ENCODE measurements around the gene SOWAHA.

DNA sequence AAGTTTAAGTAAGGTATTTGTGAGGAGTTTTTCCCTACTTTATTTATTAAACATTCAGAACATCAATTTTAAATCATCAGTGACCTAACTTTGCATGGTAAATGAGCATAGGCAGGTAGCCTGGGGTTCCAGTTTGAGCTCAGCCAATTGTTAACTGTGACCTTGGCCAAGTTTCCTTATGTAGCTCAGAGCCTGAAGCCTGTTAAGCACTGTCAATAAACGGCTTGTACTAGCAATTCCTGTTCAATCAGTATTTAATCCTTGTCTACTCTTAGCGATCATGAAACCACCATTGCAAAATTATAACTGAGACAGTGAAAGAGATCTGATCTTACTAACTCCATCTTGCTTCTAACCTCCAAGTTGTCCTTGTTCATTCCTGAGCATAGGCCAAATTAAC, 4.7 kb upstream of the SOWAHA start:
- TF ChIP-seq YY1 (IDR thresholded peaks at IDR 0.05; ENCODE audit: low read depth, low read length) = no peak
- no peak for TF ChIP-seq SRF (IDR thresholded peaks at IDR 0.05; ENCODE audit: low read depth, low read length)
- TF ChIP-seq, protein P1, sequence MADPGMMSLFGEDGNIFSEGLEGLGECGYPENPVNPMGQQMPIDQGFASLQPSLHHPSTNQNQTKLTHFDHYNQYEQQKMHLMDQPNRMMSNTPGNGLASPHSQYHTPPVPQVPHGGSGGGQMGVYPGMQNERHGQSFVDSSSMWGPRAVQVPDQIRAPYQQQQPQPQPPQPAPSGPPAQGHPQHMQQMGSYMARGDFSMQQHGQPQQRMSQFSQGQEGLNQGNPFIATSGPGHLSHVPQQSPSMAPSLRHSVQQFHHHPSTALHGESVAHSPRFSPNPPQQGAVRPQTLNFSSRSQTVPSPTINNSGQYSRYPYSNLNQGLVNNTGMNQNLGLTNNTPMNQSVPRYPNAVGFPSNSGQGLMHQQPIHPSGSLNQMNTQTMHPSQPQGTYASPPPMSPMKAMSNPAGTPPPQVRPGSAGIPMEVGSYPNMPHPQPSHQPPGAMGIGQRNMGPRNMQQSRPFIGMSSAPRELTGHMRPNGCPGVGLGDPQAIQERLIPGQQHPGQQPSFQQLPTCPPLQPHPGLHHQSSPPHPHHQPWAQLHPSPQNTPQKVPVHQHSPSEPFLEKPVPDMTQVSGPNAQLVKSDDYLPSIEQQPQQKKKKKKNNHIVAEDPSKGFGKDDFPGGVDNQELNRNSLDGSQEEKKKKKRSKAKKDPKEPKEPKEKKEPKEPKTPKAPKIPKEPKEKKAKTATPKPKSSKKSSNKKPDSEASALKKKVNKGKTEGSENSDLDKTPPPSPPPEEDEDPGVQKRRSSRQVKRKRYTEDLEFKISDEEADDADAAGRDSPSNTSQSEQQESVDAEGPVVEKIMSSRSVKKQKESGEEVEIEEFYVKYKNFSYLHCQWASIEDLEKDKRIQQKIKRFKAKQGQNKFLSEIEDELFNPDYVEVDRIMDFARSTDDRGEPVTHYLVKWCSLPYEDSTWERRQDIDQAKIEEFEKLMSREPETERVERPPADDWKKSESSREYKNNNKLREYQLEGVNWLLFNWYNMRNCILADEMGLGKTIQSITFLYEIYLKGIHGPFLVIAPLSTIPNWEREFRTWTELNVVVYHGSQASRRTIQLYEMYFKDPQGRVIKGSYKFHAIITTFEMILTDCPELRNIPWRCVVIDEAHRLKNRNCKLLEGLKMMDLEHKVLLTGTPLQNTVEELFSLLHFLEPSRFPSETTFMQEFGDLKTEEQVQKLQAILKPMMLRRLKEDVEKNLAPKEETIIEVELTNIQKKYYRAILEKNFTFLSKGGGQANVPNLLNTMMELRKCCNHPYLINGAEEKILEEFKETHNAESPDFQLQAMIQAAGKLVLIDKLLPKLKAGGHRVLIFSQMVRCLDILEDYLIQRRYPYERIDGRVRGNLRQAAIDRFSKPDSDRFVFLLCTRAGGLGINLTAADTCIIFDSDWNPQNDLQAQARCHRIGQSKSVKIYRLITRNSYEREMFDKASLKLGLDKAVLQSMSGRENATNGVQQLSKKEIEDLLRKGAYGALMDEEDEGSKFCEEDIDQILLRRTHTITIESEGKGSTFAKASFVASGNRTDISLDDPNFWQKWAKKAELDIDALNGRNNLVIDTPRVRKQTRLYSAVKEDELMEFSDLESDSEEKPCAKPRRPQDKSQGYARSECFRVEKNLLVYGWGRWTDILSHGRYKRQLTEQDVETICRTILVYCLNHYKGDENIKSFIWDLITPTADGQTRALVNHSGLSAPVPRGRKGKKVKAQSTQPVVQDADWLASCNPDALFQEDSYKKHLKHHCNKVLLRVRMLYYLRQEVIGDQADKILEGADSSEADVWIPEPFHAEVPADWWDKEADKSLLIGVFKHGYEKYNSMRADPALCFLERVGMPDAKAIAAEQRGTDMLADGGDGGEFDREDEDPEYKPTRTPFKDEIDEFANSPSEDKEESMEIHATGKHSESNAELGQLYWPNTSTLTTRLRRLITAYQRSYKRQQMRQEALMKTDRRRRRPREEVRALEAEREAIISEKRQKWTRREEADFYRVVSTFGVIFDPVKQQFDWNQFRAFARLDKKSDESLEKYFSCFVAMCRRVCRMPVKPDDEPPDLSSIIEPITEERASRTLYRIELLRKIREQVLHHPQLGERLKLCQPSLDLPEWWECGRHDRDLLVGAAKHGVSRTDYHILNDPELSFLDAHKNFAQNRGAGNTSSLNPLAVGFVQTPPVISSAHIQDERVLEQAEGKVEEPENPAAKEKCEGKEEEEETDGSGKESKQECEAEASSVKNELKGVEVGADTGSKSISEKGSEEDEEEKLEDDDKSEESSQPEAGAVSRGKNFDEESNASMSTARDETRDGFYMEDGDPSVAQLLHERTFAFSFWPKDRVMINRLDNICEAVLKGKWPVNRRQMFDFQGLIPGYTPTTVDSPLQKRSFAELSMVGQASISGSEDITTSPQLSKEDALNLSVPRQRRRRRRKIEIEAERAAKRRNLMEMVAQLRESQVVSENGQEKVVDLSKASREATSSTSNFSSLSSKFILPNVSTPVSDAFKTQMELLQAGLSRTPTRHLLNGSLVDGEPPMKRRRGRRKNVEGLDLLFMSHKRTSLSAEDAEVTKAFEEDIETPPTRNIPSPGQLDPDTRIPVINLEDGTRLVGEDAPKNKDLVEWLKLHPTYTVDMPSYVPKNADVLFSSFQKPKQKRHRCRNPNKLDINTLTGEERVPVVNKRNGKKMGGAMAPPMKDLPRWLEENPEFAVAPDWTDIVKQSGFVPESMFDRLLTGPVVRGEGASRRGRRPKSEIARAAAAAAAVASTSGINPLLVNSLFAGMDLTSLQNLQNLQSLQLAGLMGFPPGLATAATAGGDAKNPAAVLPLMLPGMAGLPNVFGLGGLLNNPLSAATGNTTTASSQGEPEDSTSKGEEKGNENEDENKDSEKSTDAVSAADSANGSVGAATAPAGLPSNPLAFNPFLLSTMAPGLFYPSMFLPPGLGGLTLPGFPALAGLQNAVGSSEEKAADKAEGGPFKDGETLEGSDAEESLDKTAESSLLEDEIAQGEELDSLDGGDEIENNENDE (IDR thresholded peaks at IDR 0.05; ENCODE audit: insufficient replicate concordance, low read length) = no peak
- TF ChIP-seq, protein P2, sequence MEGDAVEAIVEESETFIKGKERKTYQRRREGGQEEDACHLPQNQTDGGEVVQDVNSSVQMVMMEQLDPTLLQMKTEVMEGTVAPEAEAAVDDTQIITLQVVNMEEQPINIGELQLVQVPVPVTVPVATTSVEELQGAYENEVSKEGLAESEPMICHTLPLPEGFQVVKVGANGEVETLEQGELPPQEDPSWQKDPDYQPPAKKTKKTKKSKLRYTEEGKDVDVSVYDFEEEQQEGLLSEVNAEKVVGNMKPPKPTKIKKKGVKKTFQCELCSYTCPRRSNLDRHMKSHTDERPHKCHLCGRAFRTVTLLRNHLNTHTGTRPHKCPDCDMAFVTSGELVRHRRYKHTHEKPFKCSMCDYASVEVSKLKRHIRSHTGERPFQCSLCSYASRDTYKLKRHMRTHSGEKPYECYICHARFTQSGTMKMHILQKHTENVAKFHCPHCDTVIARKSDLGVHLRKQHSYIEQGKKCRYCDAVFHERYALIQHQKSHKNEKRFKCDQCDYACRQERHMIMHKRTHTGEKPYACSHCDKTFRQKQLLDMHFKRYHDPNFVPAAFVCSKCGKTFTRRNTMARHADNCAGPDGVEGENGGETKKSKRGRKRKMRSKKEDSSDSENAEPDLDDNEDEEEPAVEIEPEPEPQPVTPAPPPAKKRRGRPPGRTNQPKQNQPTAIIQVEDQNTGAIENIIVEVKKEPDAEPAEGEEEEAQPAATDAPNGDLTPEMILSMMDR (IDR thresholded peaks at IDR 0.05; ENCODE audit: control extremely low read depth in 1 of 3, insufficient read depth in 1 of 3, low read depth in 1 of 3, low read length in 3 of 3) = no peak
- TF ChIP-seq POLR2AphosphoS5 (IDR thresholded peaks at IDR 0.05; ENCODE audit: low read depth, low read length) = no peak
- no peak for TF ChIP-seq SP1 (IDR thresholded peaks at IDR 0.05; ENCODE audit: low read depth, low read length)
- TF ChIP-seq, protein P3, sequence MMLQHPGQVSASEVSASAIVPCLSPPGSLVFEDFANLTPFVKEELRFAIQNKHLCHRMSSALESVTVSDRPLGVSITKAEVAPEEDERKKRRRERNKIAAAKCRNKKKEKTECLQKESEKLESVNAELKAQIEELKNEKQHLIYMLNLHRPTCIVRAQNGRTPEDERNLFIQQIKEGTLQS (IDR thresholded peaks at IDR 0.05; ENCODE audit: insufficient read depth, low read depth, low read length) = no peak
- TF ChIP-seq SIN3A (conservative IDR thresholded peaks at IDR 0.05 in 1 of 2, IDR thresholded peaks at IDR 0.05 in 1 of 2; ENCODE audit: low read depth in 1 of 2, low read length in 2 of 2) = no peak
- no peak for TF ChIP-seq PHF8 (conservative IDR thresholded peaks at IDR 0.05; ENCODE audit: low read depth, low read length)
- TF ChIP-seq FOSL1 (IDR thresholded peaks at IDR 0.05; ENCODE audit: insufficient read depth, low read depth, low read length) = no peak
- no peak for TF ChIP-seq POU5F1 (IDR thresholded peaks at IDR 0.05; ENCODE audit: low read depth, low read length)
- no peak for TF ChIP-seq POLR2A (IDR thresholded peaks at IDR 0.05; ENCODE audit: control extremely low read depth in 1 of 2, low read depth in 2 of 2, low read length in 2 of 2)
